K562 (cell line): ENCODE measurements around the gene NTRK3. TPM values are rescaled to one million over a fixed set of nuclear protein-coding genes. Genes with fewer than 3 reads are reported as not detected.

Source experiments
- ATAC-seq: fragments of 200-7000 bp; cut with Tn5 transposase; 3 replicates; pipeline ENCODE4 v1.9.1; 2020; ENCODE audit warnings: moderate library complexity
- BruUV-seq: library from RNA; stranded (reverse); fragments of 400-500 nt; replicated peaks from 2 replicates; lab custom pipeline; 2021; lab: Mats Ljungman, UMichigan
- CTCF ChIA-PET: fragments of 300-600 bp; formaldehyde crosslinking; extraction: SDS; loops from one replicate; lab custom pipeline; 2021; ENCODE audit warnings: low intra/inter-chr PET ratio; lab: Yijun Ruan, JAX
- POLR2A ChIA-PET: fragments of 300-600, 350-650 bp; sonication (Branson Sonifier 250); formaldehyde crosslinking; extraction: SDS; loops from one replicate; lab custom pipeline; 2021; ENCODE audit warnings: antibody characterized with exemption, inconsistent platforms; lab: Yijun Ruan, JAX
- DNase-seq, 4 experiments: peaks; one replicate each; pipeline versions ENCODE4 v3.0.0 to v3.0.0-alpha.2; 2011 to 2018; ENCODE audit warnings: low spot score in 3 of 4, mixed read lengths in 3 of 4; ENCODE audit errors: extremely low read depth in 1 of 4
- FAIRE-seq: peaks from 2 replicates; lab custom pipeline; 2011; peaks lifted over from hg19 to GRCh38; lab: Jason Lieb, UNC
- H2AFZ ChIP-seq: 2 replicates; pipeline ENCODE4 v1.6.0; 2011; ENCODE audit warnings: low read depth, low read length, control low read depth, inconsistent platforms
- H3K27ac ChIP-seq: fragments of 200-600 bp; 3 replicates; pipeline ENCODE4 v1.8.0; 2011; ENCODE audit warnings: low read depth, mild to moderate bottlenecking, control low read depth, inconsistent platforms, low read length, moderate library complexity, mixed read lengths; ENCODE audit errors: extremely low read depth
- H3K27me3 ChIP-seq, 2 experiments: fragments of 300-600 bp in 1 of 2; 2 replicates in 1 of 2; 3 replicates in 1 of 2; pipeline versions ENCODE4 v1.6.0 to v1.8.0; 2011; ENCODE audit warnings: inconsistent platforms in 2 of 2, low read length in 2 of 2, mild to moderate bottlenecking in 1 of 2, mixed read lengths in 1 of 2, moderate library complexity in 1 of 2; ENCODE audit not compliant: control insufficient read depth in 2 of 2, insufficient read depth in 2 of 2
- H3K36me3 ChIP-seq: fragments of 300-600 bp; 3 replicates; pipeline ENCODE4 v1.8.0; 2011; ENCODE audit warnings: mild to moderate bottlenecking, low read length, inconsistent platforms; ENCODE audit not compliant: control insufficient read depth, insufficient read depth
- H3K4me1 ChIP-seq, 2 experiments: fragments of 200-600 bp in 1 of 2; replicated peaks in 1 of 2; 2 replicates in 1 of 2; 3 replicates in 1 of 2; pipeline versions ENCODE4 v1.5.1 to v1.8.0; 2011; ENCODE audit warnings: inconsistent platforms in 2 of 2, low read length in 2 of 2, mild to moderate bottlenecking in 1 of 2, mixed read lengths in 1 of 2, moderate library complexity in 1 of 2; ENCODE audit not compliant: control insufficient read depth in 2 of 2, insufficient read depth in 2 of 2
- H3K4me2 ChIP-seq: 2 replicates; pipeline ENCODE4 v1.6.1; 2011; ENCODE audit warnings: low read length, control low read depth, inconsistent platforms, mixed read lengths; ENCODE audit not compliant: insufficient read depth
- H3K4me3 ChIP-seq: fragments of 200-600 bp; sonication (generic), shearing (Covaris generic); 2 replicates; pipeline ENCODE4 v1.5.1; 2016; ENCODE audit warnings: control low read depth, inconsistent platforms
- H3K79me2 ChIP-seq: fragments of 200-600 bp; 3 replicates; pipeline ENCODE4 v1.8.0; 2011; ENCODE audit warnings: low read length, inconsistent platforms; ENCODE audit not compliant: control insufficient read depth, insufficient read depth
- H3K9ac ChIP-seq, 2 experiments: 2 replicates each; pipeline versions ENCODE4 v1.6.0 to v1.6.1; 2011; ENCODE audit warnings: low read depth in 2 of 2, low read length in 2 of 2, control low read depth in 1 of 2, inconsistent platforms in 1 of 2, mild to moderate bottlenecking in 1 of 2, mixed read lengths in 1 of 2; ENCODE audit not compliant: insufficient read depth in 1 of 2
- H3K9me1 ChIP-seq: one replicate; pipeline ENCODE4 v1.6.0; 2011; ENCODE audit warnings: inconsistent platforms, mild to moderate bottlenecking, low read length, moderate library complexity; ENCODE audit not compliant: control insufficient read depth, insufficient read depth
- H3K9me3 ChIP-seq: replicated peaks from 2 replicates; pipeline ENCODE4 v1.5.1; 2011; ENCODE audit warnings: low read depth, low read length, inconsistent platforms; ENCODE audit not compliant: control insufficient read depth, insufficient read depth
- H4K20me1 ChIP-seq: replicated peaks from 2 replicates; pipeline ENCODE4 v1.6.1; 2011; ENCODE audit warnings: low read length, inconsistent platforms, mixed read lengths; ENCODE audit not compliant: control insufficient read depth, insufficient read depth
- CBFA2T3 ChIP-seq: fragments of 450-650 bp; IDR thresholded peaks from 2 replicates; pipeline ENCODE4 v1.6.1; 2017
- EGR1 ChIP-seq: fragments of 450-650 bp; conservative IDR thresholded peaks from 2 replicates; pipeline ENCODE4 v1.6.1; 2017; ENCODE audit warnings: mild to moderate bottlenecking
- FUS ChIP-seq: fragments of 200-400 bp; formaldehyde crosslinking; optimal IDR thresholded peaks from 2 replicates; pipeline ENCODE3; 2017; ENCODE audit warnings: low read depth, low read length
- IRF2 ChIP-seq: sonication (generic); formaldehyde crosslinking; IDR thresholded peaks from 2 replicates; pipeline ENCODE4 v1.8.1; 2022; ENCODE audit warnings: mild to moderate bottlenecking, missing genetic modification reagents
- MCM2 ChIP-seq: fragments of 450-650 bp; IDR thresholded peaks from 2 replicates; pipeline ENCODE4 v1.6.1; 2017; ENCODE audit warnings: low read depth, mild to moderate bottlenecking
- NFATC3 ChIP-seq: fragments of 450-650 bp; IDR thresholded peaks from 2 replicates; pipeline ENCODE4 v1.6.1; 2017; ENCODE audit warnings: mild to moderate bottlenecking
- ZNF511 ChIP-seq: sonication (generic); formaldehyde crosslinking; IDR thresholded peaks from 2 replicates; pipeline ENCODE4 v1.8.0; 2022; ENCODE audit warnings: mild to moderate bottlenecking, missing genetic modification reagents
- WGBS: fragments of 100-300 bp; shearing (Covaris generic); methylation state at CpG from one replicate; pipeline ENCODE4 v1.1.6; 2016; ENCODE audit warnings: low coverage, mixed read lengths; ENCODE audit not compliant: insufficient coverage; ENCODE audit errors: missing lambda C conversion rate; 5-methylcytosine and 5-hydroxymethylcytosine counted together
- in situ Hi-C: fragments of 300-500 bp; cut with MboI; formaldehyde crosslinking; loops from 4 replicates; pipeline ENCODE4 v1.15.0; 2018; ENCODE audit warnings: inconsistent platforms, mixed read lengths
- intact Hi-C: fragments of 100-400 bp; cut with micrococcal nuclease; formaldehyde crosslinking; loops from 2 replicates; pipeline ENCODE4 v1.14.2; 2022
- polyA plus RNA-seq, 8 experiments: library from polyadenylated mRNA; depleted of rRNA in 4 of 8; stranded (reverse) in 5 of 8; unstranded in 3 of 8; fragments of >200 nt; fragmentation: Nextera tagmentation in 2 of 8; fragmentation: Illumina TruSeq in 1 of 8; extraction: Ambion mirVana in 2 of 8; extraction: Trizol in 1 of 8; gene quantifications; 2 replicates each; pipeline versions ENCODE4 v1.2.1 to v1.2.3, GENCODE V29; 2011 to 2014; ENCODE audit warnings: inconsistent platforms in 1 of 8, missing spikeins in 1 of 8
- total RNA-seq, 7 experiments: library from RNA; depleted of rRNA in 6 of 7; stranded (reverse); fragments of >200 nt in 6 of 7; fragmentation: Illumina TruSeq in 2 of 7; extraction: Trizol in 2 of 7; gene quantifications; 2 replicates each; pipeline versions ENCODE4 v1.2.1 to v1.2.3, GENCODE V29; 2011 to 2021; ENCODE audit warnings: low replicate concordance in 1 of 7
- TF ChIP-seq, protein P1 (sequence below): fragments of 250-450 bp; sonication (Bioruptor Pico); IDR thresholded peaks from 2 replicates; pipeline ENCODE4 v1.8.0; 2021; ENCODE audit warnings: moderate library complexity, mild to moderate bottlenecking, inconsistent platforms
- TF ChIP-seq, protein P2 (sequence below): fragments of 450-650 bp; formaldehyde crosslinking; conservative IDR thresholded peaks from 2 replicates; pipeline ENCODE4 v1.4.0; 2022; ENCODE audit warnings: mild to moderate bottlenecking, missing genetic modification characterization

Gene NTRK3
- total and polyA plus RNA-seq, 9 of the 15 experiments (the other 6 are each of a cell fraction or from before 2014, with no cell fraction given), result 0.11 to 0.13 TPM; not detected in 7

GRCh38 chr15:88274553-88275460, 18.3 kb upstream of the NTRK3 start (continued):
- TF ChIP-seq, protein P1, sequence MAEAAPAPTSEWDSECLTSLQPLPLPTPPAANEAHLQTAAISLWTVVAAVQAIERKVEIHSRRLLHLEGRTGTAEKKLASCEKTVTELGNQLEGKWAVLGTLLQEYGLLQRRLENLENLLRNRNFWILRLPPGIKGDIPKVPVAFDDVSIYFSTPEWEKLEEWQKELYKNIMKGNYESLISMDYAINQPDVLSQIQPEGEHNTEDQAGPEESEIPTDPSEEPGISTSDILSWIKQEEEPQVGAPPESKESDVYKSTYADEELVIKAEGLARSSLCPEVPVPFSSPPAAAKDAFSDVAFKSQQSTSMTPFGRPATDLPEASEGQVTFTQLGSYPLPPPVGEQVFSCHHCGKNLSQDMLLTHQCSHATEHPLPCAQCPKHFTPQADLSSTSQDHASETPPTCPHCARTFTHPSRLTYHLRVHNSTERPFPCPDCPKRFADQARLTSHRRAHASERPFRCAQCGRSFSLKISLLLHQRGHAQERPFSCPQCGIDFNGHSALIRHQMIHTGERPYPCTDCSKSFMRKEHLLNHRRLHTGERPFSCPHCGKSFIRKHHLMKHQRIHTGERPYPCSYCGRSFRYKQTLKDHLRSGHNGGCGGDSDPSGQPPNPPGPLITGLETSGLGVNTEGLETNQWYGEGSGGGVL (CRISPR knock-in tag), result no peak
- TF ChIP-seq, protein P2, sequence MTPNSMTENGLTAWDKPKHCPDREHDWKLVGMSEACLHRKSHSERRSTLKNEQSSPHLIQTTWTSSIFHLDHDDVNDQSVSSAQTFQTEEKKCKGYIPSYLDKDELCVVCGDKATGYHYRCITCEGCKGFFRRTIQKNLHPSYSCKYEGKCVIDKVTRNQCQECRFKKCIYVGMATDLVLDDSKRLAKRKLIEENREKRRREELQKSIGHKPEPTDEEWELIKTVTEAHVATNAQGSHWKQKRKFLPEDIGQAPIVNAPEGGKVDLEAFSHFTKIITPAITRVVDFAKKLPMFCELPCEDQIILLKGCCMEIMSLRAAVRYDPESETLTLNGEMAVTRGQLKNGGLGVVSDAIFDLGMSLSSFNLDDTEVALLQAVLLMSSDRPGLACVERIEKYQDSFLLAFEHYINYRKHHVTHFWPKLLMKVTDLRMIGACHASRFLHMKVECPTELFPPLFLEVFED, result no peak
- TF ChIP-seq CBFA2T3, result no peak
- TF ChIP-seq IRF2 (CRISPR knock-in tag), result no peak

GRCh38 chr15:88272421-88272820, 15.9 kb upstream of the NTRK3 start:
- in situ Hi-C loops (no loop called here), intact Hi-C loops (no loop called here)
- Histone ChIP-seq H3K4me1 (no peaks in the 10 kb centered on the region), H3K9ac (no peak overlapping the region), H3K4me2 (no peak overlapping the region), H3K9me1 (no peaks in the 10 kb centered on the region), H3K4me3 (no peak overlapping the region), H3K27ac (no peak overlapping the region), H3K79me2 (no peaks in the 10 kb centered on the region)
- POLR2A ChIA-PET, result no interaction called here
- no peak for DNase-seq
- CTCF ChIA-PET, result no interaction called here
- 0% methylated on average over 2 of the region's 2 CpGs for WGBS
- no peak for TF ChIP-seq MCM2
- TF ChIP-seq EGR1, result no peak
- TF ChIP-seq ZNF511, result no peak
- no peak for TF ChIP-seq NFATC3
- TF ChIP-seq FUS, result no peak
- TF ChIP-seq, all 486 proteins: peak for 0
- H3K9me3 ChIP-seq, result no peaks in the 10 kb centered on the region
- ATAC-seq (no peak), FAIRE-seq (no peak)
- no TSS peak for BruUV-seq
- H2AFZ ChIP-seq, result no peak overlapping the region
- peaks cover 0 to 5% of the 10 kb centered on the region in 2 experiments; a peak in 2 of 5 replicates for H3K27me3 ChIP-seq
- no peaks in the 10 kb centered on the region for H3K36me3 ChIP-seq
- peaks cover 4% of the 10 kb centered on the region for H4K20me1 ChIP-seq
